MG63 (cell line): ENCODE measurements around the gene MINDY4. TPM values are rescaled to one million over a fixed set of nuclear protein-coding genes. Genes with fewer than 3 reads are reported as not detected.

Source experiments
- DNase-seq: peaks from one replicate; pipeline ENCODE4 v3.0.0-alpha.2; 2020
- H3K27me3 ChIP-seq: fragments of 250-450 bp; sonication (Bioruptor Pico); 2 replicates; pipeline ENCODE4 v1.5.1; 2020; ENCODE audit warnings: mild to moderate bottlenecking, moderate library complexity
- H3K36me3 ChIP-seq: fragments of 250-450 bp; sonication (Bioruptor Pico); 2 replicates; pipeline ENCODE4 v1.5.1; 2020; ENCODE audit warnings: mild to moderate bottlenecking, moderate library complexity
- H3K4me3 ChIP-seq: fragments of 250-450 bp; sonication (Bioruptor Pico); 2 replicates; pipeline ENCODE4 v1.5.1; 2020; ENCODE audit warnings: mild to moderate bottlenecking, moderate library complexity
- H3K9me3 ChIP-seq: fragments of 250-450 bp; sonication (Bioruptor Pico); 2 replicates; pipeline ENCODE4 v1.5.1; 2020; ENCODE audit warnings: mild to moderate bottlenecking, moderate library complexity
- total RNA-seq: library from RNA; depleted of rRNA; stranded (reverse); fragments of >200 nt; shearing (Covaris generic); gene quantifications from 2 replicates; pipeline ENCODE4 v1.2.3, GENCODE V29; 2014; ENCODE audit warnings: low replicate concordance

MINDY4 gene
- total RNA-seq, 1 experiment from 2014 or later = 1.7 TPM

DNA sequence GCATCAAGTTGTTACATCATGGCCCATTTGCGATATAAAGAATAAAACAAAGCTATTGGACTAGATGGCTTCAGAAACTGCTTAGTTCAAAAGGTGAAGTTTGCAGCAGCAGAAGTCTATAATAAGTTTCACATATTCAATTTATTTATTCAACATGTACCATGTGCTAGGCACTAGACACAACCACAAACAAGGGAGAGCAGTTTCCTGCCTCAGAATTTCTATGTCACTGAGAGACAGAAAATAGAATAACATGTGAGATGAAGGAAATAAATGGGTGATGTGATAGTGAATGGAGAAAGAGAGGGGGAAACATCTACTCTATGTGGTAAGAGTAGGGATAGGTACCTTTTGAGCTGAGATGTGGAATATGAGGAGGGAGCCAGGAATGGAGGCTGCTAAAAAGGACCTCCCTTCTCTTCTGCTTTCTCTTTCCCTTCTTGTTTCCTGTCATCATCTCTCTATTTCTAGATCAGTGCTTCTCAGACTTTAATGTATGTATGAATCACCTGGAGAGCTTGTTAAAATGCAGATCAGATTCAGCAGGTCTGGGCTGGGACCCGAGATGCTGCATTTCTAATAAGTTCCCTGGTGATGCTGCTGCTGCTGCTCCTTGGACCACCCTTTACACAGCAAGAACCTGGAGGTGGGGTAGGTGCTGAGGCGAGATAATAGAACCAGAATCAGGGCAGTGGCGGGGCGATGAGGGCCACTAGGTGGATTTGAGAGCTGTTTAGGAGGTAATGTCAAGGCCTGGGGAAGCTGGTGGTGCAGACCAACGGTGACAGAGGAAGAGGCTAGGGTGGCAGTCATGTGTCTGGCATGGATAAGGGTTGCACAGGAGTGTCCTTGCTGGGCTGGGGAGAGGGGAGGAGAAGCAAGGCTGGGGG is 32.9 kb upstream of the MINDY4 start:
- H3K4me3 ChIP-seq = no peak overlapping the region
- no peaks in the 10 kb centered on the region for H3K27me3 ChIP-seq
- no peaks in the 10 kb centered on the region for H3K36me3 ChIP-seq
- no peaks in the 10 kb centered on the region for H3K9me3 ChIP-seq
- DNase-seq = no peak

DNA sequence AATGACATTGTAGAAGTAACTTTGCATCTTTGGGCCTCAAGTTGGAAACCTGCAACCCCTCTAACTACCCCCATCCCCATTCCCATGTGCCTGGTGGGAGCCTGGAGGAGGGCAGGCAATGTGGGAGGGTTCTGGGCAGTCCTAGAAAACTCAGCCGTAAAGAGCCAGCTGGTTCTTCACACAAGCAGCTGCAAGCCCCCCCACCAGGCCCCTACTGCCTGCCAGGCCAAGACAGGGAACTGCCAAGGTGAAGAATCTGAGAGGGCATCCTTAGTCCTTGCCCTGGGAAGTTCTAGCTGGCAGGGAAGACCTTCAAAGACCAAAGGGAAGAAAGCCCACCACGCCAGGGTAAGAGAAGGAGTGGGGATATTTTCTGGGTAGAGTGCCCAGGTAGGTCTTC is 31.5 kb upstream of the MINDY4 start:
- H3K9me3 ChIP-seq = no peaks in the 10 kb centered on the region
- H3K4me3 ChIP-seq = no peak overlapping the region
- no peaks in the 10 kb centered on the region for H3K27me3 ChIP-seq
- no peaks in the 10 kb centered on the region for H3K36me3 ChIP-seq
- DNase-seq = no peak

DNA sequence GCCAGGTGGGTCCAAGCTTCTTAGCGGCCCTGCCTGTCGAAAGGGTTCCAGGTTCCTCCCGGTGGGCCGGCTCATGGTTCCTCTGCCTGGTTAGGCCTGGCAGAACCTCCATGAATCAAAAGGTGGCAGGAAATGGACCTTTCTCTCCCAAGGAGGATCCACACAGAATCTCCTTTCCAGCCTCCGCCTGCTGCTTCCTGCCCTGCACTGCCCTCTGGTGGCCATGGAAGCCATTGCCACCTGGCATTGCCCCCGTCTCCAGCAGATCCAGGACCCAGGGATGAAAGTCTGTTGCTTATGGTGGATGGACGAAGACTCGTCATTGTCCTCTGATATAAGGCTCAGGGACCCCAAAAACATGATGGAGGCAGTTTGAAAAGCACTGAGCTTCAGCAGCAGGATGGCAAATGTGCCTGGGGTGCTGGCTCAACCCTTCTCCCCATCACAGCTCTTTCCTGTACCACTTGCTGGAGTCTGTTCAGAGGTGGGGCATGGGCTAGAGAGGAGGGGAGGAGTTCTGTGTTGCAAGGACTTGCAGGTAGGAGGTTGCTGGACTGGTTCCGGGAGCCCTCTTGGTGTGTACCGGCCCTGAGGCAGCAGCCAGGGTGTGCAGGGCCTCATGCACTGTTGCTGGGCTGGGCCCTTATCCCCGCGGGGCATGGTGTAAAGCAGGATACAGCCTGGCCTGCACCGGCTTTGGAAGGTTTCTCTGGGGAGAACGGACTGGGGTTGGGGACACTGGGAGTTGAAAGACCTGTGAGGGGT is 30.6 kb upstream of the MINDY4 start:
- no peaks in the 10 kb centered on the region for H3K36me3 ChIP-seq
- DNase-seq = peak; percentile 50
- H3K4me3 ChIP-seq = no peak overlapping the region
- no peaks in the 10 kb centered on the region for H3K9me3 ChIP-seq
- no peaks in the 10 kb centered on the region for H3K27me3 ChIP-seq

DNA sequence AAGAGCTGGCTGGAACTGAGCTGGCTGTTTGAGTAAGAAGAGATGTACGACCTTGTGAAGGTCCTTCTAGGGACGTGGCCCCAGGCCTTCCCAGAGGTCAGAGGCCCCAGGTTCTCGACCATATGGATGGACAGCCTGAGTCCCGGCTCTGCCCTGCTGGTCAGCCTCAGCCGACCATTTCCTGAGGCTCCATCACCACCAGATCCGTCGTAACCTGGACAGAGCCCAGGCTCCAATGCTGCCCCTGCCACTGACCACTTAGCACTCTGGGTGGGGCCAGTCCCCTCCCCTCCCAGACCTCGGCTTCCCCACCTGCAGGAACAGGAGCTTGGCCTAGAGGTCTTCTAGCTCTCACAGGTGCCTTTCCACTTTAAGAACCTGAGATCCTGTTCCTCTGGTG is 29.9 kb upstream of the MINDY4 start:
- Histone ChIP-seq H3K4me3 (no peak overlapping the region), H3K9me3 (no peaks in the 10 kb centered on the region), H3K27me3 (no peaks in the 10 kb centered on the region), H3K36me3 (no peaks in the 10 kb centered on the region)
- no peak for DNase-seq

DNA sequence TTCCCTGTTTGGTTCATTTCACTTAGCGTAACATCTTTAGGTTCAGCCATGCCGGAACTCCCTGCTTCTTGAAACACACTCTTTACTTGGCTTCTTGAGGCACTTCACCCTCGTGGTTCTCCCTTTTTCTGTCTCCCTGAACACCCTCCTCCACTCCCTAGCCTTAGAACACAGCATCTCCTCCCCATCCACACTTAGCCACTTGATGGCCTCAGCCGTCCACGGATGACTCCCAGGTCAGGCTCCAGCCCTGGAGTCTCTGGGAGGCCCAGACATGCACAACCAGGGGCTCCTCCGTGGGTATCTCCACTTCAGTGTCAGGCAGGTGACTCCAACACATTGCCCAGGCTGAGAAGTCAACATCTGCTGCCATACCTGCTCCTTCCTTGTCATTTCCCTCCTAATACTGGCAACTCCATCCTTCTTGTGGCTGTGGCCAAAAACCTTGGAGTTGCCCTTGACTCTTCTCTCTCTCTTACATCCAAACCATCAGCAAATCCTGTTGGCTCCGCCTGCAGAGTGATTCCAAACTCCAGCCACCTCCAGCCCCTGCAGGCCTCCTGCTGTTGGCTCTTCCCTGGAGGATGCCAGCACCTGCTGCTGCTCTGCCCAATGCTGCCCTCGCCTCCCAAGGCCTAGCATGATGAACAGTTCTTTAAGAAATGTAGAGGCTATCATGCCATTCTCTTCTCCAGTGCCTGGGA is 27.7 kb upstream of the MINDY4 start:
- Histone ChIP-seq H3K27me3 (no peaks in the 10 kb centered on the region), H3K9me3 (no peaks in the 10 kb centered on the region), H3K4me3 (no peak overlapping the region), H3K36me3 (no peaks in the 10 kb centered on the region)
- no peak for DNase-seq

DNA sequence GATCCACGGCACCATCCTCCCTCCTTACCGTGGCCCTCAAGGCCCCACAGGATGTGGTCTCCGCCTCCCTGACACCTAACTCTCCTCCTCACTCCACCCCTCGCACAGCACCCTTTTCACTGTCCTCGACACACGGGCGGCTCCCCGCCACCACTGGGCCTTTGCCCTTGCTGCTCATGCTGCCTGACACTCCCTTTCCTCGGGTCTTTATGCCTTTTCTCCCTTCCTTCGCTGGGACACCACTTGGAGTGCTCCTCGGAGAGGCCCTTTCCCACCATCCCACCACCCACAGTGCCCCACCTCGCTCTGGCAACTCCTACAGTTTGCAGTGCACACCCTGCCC is 27.2 kb upstream of the MINDY4 start:
- Histone ChIP-seq H3K27me3 (no peaks in the 10 kb centered on the region), H3K36me3 (no peaks in the 10 kb centered on the region), H3K4me3 (no peak overlapping the region), H3K9me3 (no peaks in the 10 kb centered on the region)
- DNase-seq = no peak

DNA sequence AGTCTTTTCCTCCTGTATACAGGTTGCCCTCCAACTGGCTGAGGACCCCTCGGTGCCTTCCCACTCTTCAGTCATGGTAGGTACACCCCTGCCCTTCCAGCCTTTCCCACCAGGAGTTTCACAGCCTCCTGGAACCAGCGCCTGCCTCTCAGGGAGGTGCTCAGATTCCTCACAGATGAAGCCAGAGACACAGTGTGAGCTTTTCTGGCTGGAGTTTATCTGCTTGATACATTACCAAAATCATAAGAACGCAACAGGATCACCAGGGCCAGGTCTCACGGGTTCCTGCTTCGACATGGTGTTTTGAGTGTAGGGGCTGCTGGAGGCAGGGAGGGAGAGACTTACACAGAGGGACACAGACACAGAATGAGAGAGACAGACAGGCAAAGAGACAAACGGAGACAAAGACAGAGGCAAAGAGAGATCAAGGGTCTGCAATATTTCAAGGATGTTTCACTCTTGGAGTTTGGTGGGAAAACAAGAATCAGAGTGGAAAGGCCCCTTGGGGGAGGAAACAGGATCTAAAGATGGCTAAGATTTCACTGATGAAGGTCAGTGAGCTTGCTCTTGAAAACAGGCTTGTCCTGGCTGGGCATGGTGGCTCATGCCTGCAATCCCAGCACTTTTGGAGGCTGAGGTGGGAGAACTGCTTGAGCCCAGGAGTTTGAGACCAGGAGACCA is 25.8 kb upstream of the MINDY4 start:
- Histone ChIP-seq H3K36me3 (no peaks in the 10 kb centered on the region), H3K27me3 (no peaks in the 10 kb centered on the region), H3K9me3 (no peaks in the 10 kb centered on the region), H3K4me3 (no peak overlapping the region)
- no peak for DNase-seq

DNA sequence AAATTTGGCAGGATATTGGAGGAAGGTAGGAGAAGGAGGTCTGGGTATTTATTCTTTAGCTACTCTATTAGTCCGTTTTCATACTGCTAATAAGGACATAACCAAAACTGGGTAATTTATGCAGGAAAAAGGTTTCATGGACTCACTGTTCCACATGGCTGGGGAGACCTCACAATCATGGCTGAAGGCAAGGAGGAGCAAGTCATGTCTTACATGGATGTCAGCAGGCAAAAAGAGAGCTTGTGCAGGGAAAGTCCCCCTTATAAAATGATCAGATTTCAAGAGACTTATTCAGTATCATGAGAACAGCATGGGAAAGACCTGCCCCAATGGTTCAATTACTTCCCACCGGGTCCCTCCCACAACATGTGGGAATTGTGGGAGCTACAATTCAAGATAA is 21.2 kb upstream of the MINDY4 start:
- no peak for DNase-seq
- Histone ChIP-seq H3K36me3 (no peaks in the 10 kb centered on the region), H3K9me3 (no peaks in the 10 kb centered on the region), H3K4me3 (no peak overlapping the region), H3K27me3 (no peaks in the 10 kb centered on the region)

DNA sequence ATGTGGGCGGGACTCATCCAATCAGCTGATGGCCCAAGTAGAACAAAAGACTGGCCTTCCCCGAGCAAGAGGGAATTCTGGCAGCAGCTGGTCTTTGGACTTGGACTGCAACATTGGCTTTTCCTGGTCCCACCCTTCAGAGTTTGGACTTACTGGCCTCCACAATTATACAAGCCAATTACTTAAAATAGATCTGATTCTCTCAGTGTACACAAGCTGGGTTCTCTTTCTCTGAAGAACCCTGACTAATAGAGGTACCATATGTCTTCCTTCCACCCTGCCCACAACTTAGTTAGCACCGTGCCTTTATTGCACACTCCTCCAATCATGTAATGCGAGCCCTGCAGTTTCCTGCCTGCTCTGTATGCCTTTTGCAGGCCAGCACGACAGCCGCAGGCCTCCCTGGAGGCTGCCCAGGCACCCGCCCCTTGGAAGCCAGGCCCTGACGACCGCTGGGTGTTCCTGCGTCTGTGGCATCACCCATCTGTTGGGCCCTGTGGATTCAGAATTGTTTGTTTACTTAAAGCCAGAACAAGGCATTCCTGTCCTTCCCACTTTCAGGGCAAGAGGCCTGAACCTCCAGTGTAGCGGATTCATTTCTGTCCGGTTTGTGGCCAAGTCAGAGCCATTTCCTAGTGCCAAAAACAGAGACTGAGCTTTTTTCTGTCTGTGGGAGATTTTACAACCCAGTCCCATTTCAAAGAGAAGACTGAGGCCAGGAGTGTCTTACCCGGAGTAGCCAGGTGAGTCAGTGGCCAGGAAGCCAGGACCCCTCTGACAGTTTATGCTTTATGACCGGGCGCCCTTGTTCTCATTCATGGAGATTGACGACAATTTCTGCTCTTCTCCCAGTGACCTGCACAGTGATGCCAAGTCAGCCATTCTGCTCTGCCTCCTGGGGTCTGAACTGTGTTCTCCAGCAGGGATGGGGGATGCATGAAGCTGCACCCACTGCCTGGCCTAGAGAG is 20.2 kb upstream of the MINDY4 start:
- Histone ChIP-seq H3K27me3 (no peaks in the 10 kb centered on the region), H3K36me3 (no peaks in the 10 kb centered on the region), H3K4me3 (no peak overlapping the region), H3K9me3 (no peaks in the 10 kb centered on the region)
- DNase-seq = peak; percentile 95

DNA sequence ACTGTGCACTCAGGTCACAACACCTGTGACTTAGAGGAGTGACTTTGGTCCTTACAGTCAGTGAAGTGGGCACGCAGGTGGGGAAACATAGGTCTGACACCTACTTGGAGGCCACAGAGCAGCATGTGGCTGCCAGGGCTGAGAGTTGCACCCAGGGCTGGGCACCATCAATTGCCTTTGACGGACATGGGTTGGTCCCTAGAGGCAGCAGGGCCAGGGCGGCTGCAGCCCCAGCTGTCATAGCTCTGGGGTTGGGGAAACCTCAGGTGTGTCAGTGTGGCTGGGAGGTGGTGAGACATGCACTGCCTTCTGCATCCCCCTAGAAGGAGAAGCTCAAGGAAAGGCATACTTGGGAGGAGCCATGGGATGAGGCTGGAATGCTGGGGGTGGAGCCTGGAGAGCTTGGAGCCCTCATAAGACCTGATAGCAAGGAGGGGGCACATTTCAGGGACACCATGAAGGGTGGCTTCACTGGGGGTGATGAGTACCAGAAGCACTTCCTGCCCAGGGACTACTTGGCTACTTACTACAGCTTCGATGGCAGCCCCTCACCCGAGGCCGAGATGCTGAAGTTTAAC is 19.4 kb upstream of the MINDY4 start, which contains the start of gene INMT:
INMT (plus strand) TSS at position 440 of the 578 bp plus-strand sequence; CDS start at position 456, 16 bp downstream.
- no peak for DNase-seq
- no peaks in the 10 kb centered on the region for H3K36me3 ChIP-seq
- no peaks in the 10 kb centered on the region for H3K27me3 ChIP-seq
- no peaks in the 10 kb centered on the region for H3K9me3 ChIP-seq
- H3K4me3 ChIP-seq = no peak within 1 kb of the TSS

DNA sequence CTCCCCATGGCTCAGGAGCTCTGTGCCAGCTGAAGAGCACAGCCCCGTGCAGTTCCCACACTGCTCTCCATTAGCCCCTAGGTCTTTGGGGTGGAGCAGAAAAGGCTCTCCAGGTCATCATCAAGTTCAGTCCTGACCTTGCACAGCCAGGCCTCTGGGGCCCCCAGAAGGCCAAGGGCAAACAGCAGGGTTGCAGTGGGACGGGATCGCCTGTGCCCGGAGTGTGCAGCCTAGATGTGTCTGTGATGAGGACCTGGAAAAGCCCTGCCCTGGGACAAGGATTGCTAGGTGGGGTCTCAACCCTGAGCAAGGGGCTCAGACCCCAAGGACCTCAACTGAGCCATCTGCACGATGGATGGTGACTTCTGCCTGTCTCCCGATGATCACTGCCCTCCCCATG is 18.7 kb upstream of the MINDY4 start:
- Histone ChIP-seq H3K9me3 (no peaks in the 10 kb centered on the region), H3K27me3 (no peaks in the 10 kb centered on the region), H3K36me3 (no peaks in the 10 kb centered on the region), H3K4me3 (no peak overlapping the region)
- no peak for DNase-seq

DNA sequence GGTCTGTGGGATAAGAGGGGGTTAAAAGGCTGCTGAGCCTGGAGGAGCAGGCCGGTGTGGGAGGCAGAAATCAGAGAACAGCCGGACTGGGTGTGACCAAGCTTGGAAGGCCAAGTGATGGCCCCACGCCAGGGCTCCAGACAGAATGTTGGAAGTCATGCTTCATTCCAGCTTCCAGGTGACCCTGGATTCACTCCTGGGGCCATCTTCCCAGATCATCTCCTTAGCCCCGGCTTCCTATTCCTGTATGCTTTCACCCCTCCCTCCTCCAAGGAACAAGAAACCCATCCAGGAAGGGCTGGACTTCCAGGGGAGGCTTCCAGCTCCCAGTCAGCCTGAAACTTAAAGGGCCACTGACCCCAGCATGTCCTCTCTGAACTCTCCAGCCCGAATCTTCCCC is 18.2 kb upstream of the MINDY4 start:
- no peaks in the 10 kb centered on the region for H3K27me3 ChIP-seq
- H3K9me3 ChIP-seq = no peaks in the 10 kb centered on the region
- no peak overlapping the region for H3K4me3 ChIP-seq
- H3K36me3 ChIP-seq = no peaks in the 10 kb centered on the region
- DNase-seq = peak; percentile 56

DNA sequence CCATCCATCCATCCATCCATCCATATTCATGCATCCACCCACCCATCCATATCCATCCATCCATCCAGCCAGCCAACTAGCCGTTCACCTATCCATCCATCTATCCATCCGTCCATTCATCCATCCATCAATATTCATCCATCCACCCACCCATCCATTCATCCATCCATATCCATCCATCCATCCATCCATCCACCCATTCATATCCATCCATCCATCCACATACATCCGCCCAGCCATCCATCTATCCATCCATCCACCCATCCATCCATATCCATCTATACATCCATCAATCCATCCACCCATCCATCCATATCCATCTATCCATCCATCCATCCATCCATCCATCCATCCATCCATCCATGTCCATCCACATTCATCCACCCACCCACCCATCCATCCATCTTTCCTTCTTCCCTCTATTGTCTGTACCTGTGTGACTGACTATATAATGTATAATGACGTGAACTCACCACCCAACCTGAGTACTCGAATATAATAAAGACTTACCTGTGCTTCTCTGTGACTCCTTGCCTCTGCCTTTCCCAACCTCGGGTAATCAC is 16.8 kb upstream of the MINDY4 start:
- no peaks in the 10 kb centered on the region for H3K36me3 ChIP-seq
- no peak for DNase-seq
- H3K9me3 ChIP-seq = no peaks in the 10 kb centered on the region
- H3K4me3 ChIP-seq = no peak overlapping the region
- no peaks in the 10 kb centered on the region for H3K27me3 ChIP-seq

DNA sequence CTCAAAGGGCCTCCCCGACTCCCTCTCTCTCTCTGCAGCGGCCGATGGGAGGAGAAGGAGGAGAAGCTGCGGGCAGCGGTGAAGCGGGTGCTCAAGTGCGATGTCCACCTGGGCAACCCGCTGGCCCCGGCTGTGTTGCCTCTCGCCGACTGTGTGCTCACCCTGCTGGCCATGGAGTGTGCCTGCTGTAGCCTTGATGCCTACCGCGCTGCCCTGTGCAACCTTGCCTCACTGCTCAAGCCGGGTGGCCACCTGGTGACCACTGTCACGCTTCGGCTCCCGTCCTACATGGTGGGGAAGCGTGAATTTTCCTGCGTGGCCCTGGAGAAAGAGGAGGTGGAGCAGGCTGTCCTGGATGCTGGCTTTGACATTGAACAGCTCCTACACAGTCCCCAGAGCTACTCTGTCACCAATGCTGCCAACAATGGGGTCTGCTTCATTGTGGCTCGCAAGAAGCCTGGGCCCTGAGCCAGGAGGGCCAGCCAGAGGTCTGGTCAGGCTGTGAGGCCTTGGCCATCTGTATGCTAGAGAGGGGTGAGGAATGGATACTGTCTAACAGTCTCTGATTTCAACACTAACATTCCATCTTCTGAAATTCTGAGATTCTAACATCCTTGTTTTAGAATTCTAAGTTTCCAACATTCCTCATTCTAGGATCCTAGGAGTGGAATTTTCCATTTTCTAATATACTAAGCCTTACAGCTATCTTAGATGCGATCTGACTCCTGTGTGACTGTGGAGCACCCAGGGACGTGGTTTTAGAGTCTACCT is 15.6 kb upstream of the MINDY4 start:
- no peaks in the 10 kb centered on the region for H3K27me3 ChIP-seq
- DNase-seq = no peak
- no peak overlapping the region for H3K4me3 ChIP-seq
- no peaks in the 10 kb centered on the region for H3K36me3 ChIP-seq
- H3K9me3 ChIP-seq = no peaks in the 10 kb centered on the region

DNA sequence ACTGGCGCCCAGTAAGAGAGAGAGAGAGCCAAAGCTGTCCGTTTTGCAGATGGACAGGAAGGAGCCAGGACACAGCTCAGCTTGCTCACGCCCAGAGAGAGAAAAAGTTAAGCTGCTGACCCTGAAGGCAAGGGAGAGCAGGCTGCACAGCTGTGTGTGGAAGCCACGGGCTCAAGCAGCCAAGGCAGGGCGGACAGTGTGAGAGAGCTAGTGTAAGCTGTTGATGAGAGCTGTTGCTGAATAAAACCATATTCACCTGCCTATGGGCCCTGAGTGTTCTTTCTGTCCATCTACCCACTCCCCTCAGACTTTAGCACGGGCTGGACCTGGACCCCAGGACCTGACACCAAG is 13.9 kb upstream of the MINDY4 start:
- DNase-seq = no peak
- H3K4me3 ChIP-seq = no peak overlapping the region
- no peaks in the 10 kb centered on the region for H3K9me3 ChIP-seq
- no peaks in the 10 kb centered on the region for H3K36me3 ChIP-seq
- no peaks in the 10 kb centered on the region for H3K27me3 ChIP-seq
